B cell (primary cell): ENCODE measurements around the gene DENND2C. TPM values are rescaled to one million over a fixed set of nuclear protein-coding genes. Genes with fewer than 3 reads are reported as not detected.

Experiments used
- ATAC-seq: fragments of 200-7000 bp; cut with Tn5 transposase; one replicate; pipeline ENCODE4 v1.10.0; 2021; ENCODE audit warnings: low read depth, mild to moderate bottlenecking, moderate number of reproducible peaks, moderate library complexity
- CTCF ChIA-PET: fragments of 350-600 bp; sonication (Branson Sonifier 250); formaldehyde crosslinking; loops from one replicate; lab custom pipeline; 2021; ENCODE audit warnings: antibody characterized with exemption, inconsistent platforms; lab: Charles Lee
- POLR2A ChIA-PET: fragments of 350-600 bp; sonication (Branson Sonifier 250); formaldehyde crosslinking; loops from one replicate; lab custom pipeline; 2021; ENCODE audit warnings: antibody characterized with exemption; lab: Charles Lee
- DNase-seq: peaks from one replicate; pipeline ENCODE4 v3.0.0; 2013
- H2AFZ ChIP-seq: 2 replicates; pipeline ENCODE4 v1.6.1; 2012; ENCODE audit warnings: mild to moderate bottlenecking, low read depth, low read length; ENCODE audit not compliant: insufficient read depth, poor library complexity, severe bottlenecking
- H3K27ac ChIP-seq, 2 donors: 1 replicate in 1 of 2; 2 replicates in 1 of 2; pipeline ENCODE4 v1.5.1; 2012 to 2013; ENCODE audit warnings: low read length in 2 of 2, mild to moderate bottlenecking in 2 of 2, moderate library complexity in 1 of 2
- H3K27me3 ChIP-seq, 4 experiments: fragments of 200-600 bp in 1 of 4; sonication (generic) in 1 of 4; replicated peaks in 1 of 4; 1 replicate in 2 of 4; 2 replicates in 2 of 4; pipeline versions ENCODE4 v1.6.1 to v1.7.0; 2013 to 2016; ENCODE audit warnings: low read length in 3 of 4, mild to moderate bottlenecking in 2 of 4, mixed read lengths in 1 of 4, moderate library complexity in 1 of 4; ENCODE audit not compliant: insufficient read depth in 4 of 4, control insufficient read depth in 3 of 4; ENCODE audit errors: control extremely low read depth in 1 of 4
- H3K36me3 ChIP-seq, 2 experiments: replicated peaks in 1 of 2; 1 replicate in 1 of 2; 2 replicates in 1 of 2; pipeline versions ENCODE4 v1.6.1 to v1.7.1; 2013; ENCODE audit warnings: low read length in 1 of 2; ENCODE audit not compliant: insufficient read depth in 2 of 2, control insufficient read depth in 1 of 2; ENCODE audit errors: control extremely low read depth in 1 of 2, extremely low read depth in 1 of 2
- H3K4me1 ChIP-seq, 2 donors: fragments of 200-600 bp in 1 of 2; sonication (generic) in 1 of 2; 1 replicate in 1 of 2; 2 replicates in 1 of 2; pipeline versions ENCODE4 v1.5.1 to v1.6.1; 2013 to 2017; ENCODE audit warnings: low read length in 2 of 2; ENCODE audit not compliant: control insufficient read depth in 2 of 2, insufficient read depth in 2 of 2
- H3K4me2 ChIP-seq: replicated peaks from 2 replicates; pipeline ENCODE3; 2012; ENCODE audit warnings: mild to moderate bottlenecking, low read depth, low read length; ENCODE audit not compliant: poor library complexity, severe bottlenecking
- H3K4me3 ChIP-seq, 5 experiments: fragments of 200-600 bp in 1 of 5; sonication (generic) in 1 of 5; 1 replicate in 3 of 5; 2 replicates in 2 of 5; pipeline versions ENCODE4 v1.5.1 to v1.7.0; 2011 to 2016; ENCODE audit warnings: low read length in 4 of 5, mild to moderate bottlenecking in 4 of 5, low read depth in 2 of 5, control low read depth in 1 of 5, moderate library complexity in 1 of 5; ENCODE audit not compliant: insufficient read depth in 1 of 5; ENCODE audit errors: control extremely low read depth in 1 of 5, extremely low read depth in 1 of 5
- H3K79me2 ChIP-seq: fragments of 200-600 bp; sonication (generic); one replicate; pipeline ENCODE4 v1.6.0; 2016; ENCODE audit warnings: low read length; ENCODE audit not compliant: control insufficient read depth, insufficient read depth
- H3K9ac ChIP-seq: fragments of 200-600 bp; sonication (generic); 2 replicates; pipeline ENCODE4 v1.6.1; 2017; ENCODE audit warnings: mild to moderate bottlenecking, low read length, moderate library complexity
- H3K9me3 ChIP-seq, 3 donors: one replicate each; pipeline versions ENCODE4 v1.6.1 to v1.7.1; 2013; ENCODE audit warnings: low read length in 2 of 3; ENCODE audit not compliant: control insufficient read depth in 2 of 3, insufficient read depth in 1 of 3; ENCODE audit errors: control extremely low read depth in 1 of 3
- H4K20me1 ChIP-seq: 2 replicates; pipeline ENCODE4 v1.6.0; 2012; ENCODE audit warnings: mild to moderate bottlenecking, low read length; ENCODE audit not compliant: insufficient read depth, control insufficient read depth, poor library complexity, severe bottlenecking
- H3K27ac Mint-ChIP-seq: one replicate; pipeline ENCODE4 v1.8.0; 2021; ENCODE audit warnings: mixed read lengths
- H3K27me3 Mint-ChIP-seq: one replicate; pipeline ENCODE4 v1.8.0; 2021; ENCODE audit warnings: mixed read lengths
- H3K4me1 Mint-ChIP-seq: one replicate; pipeline ENCODE4 v1.8.0; 2021; ENCODE audit warnings: mixed read lengths
- H3K4me3 Mint-ChIP-seq: one replicate; pipeline ENCODE4 v1.8.0; 2021; ENCODE audit warnings: mixed read lengths
- H3K9me3 Mint-ChIP-seq: one replicate; pipeline ENCODE4 v1.8.0; 2022; ENCODE audit warnings: mixed read lengths; ENCODE audit not compliant: insufficient read depth
- CTCF ChIP-seq: fragments of 200-600 bp; IDR thresholded peaks from one replicate; pipeline ENCODE4 v1.8.0; 2022; ENCODE audit warnings: antibody characterized with exemption, mild to moderate bottlenecking
- EZH2 ChIP-seq: IDR thresholded peaks from 2 replicates; pipeline ENCODE4 v1.6.1; 2012; ENCODE audit warnings: borderline replicate concordance, low read depth, mild to moderate bottlenecking, moderate library complexity, low read length; ENCODE audit not compliant: insufficient read depth, poor library complexity, severe bottlenecking
- WGBS: methylation state at CpG from one replicate; pipeline ENCODE4 v1.1.5; 2013; ENCODE audit warnings: missing lambda C conversion rate; ENCODE audit not compliant: insufficient coverage; 5-methylcytosine and 5-hydroxymethylcytosine counted together
- intact Hi-C: fragments of 100-400 bp; cut with micrococcal nuclease; formaldehyde crosslinking; loops from one replicate; pipeline ENCODE4 v1.10.0; 2022
- polyA plus RNA-seq: library from polyadenylated mRNA; depleted of rRNA; stranded (reverse); fragments of >200 nt; gene quantifications from 2 replicates; pipeline ENCODE4 v1.2.3, GENCODE V29; 2012
- total RNA-seq, 2 donors: library from RNA; stranded (reverse); fragments of 120-200 nt in 1 of 2; gene quantifications; 1 replicate in 1 of 2; 2 replicates in 1 of 2; pipeline versions ENCODE4 v1.2.3 to v1.2.4, GENCODE V29; 2013 to 2022

The DENND2C gene
- total and polyA plus RNA-seq, 2 donors (not counting 1 experiment from before 2014, with no cell fraction given), result 0.18 to 0.76 TPM

GRCh38 chr1:114666954-114667353, 2.9 kb downstream of the DENND2C start:
- Mint-ChIP-seq H3K27me3 (peaks cover 28% of the 10 kb centered on the region), H3K9me3 (no peaks in the 10 kb centered on the region), H3K27ac (no peak overlapping the region), H3K4me3 (no peak overlapping the region), H3K4me1 (peaks cover 14% of the 10 kb centered on the region)
- Histone ChIP-seq H3K9me3 (no peaks in the 10 kb centered on the region), H3K79me2 (no peaks in the 10 kb centered on the region), H3K27ac (no peak overlapping the region), H3K4me1 (peaks cover 6 to 14% of the 10 kb centered on the region in 2 donors), H2AFZ (no peak overlapping the region), H4K20me1 (no peaks in the 10 kb centered on the region), H3K27me3 (peaks cover 0 to 2% (median 0%) of the 10 kb centered on the region in 4 experiments), H3K9ac (no peak overlapping the region), H3K4me3 (no peak overlapping the region), H3K36me3 (no peaks in the 10 kb centered on the region), H3K4me2 (no peak overlapping the region)
- CTCF ChIA-PET, result no interaction called here
- DNase-seq (no peak), ATAC-seq (no peak)
- 100% methylated on average over 2 of the region's 3 CpGs for WGBS
- POLR2A ChIA-PET, result no interaction called here
- no peak for TF ChIP-seq CTCF
- no peak for TF ChIP-seq EZH2
- intact Hi-C loops, result no loop called here

- no peaks in the 10 kb centered on the region for H3K9me3 Mint-ChIP-seq
- H3K4me1 ChIP-seq, result no peaks in the 10 kb centered on the region
- H3K27me3 ChIP-seq, result peaks cover 0 to 2% (median 0%) of the 10 kb centered on the region in 4 experiments
- H3K4me3 Mint-ChIP-seq, result no peak overlapping the region
- TF ChIP-seq CTCF, result no peak
- TF ChIP-seq EZH2, result no peak
- no peak for ATAC-seq
- no CpG with 5 or more reads among the region's 2 CpGs for WGBS
- H3K36me3 ChIP-seq, result no peaks in the 10 kb centered on the region
- H3K9ac ChIP-seq, result no peak overlapping the region
- ChIA-PET CTCF (no interaction called here), POLR2A (no interaction called here)
- H3K27ac ChIP-seq, result no peak overlapping the region
- no peak overlapping the region for H3K4me2 ChIP-seq
- no peak for DNase-seq
- H3K27ac Mint-ChIP-seq, result no peak overlapping the region
- no peaks in the 10 kb centered on the region for H3K4me1 Mint-ChIP-seq
- H2AFZ ChIP-seq, result no peak overlapping the region
- no peaks in the 10 kb centered on the region for H3K79me2 ChIP-seq
- intact Hi-C loops, result no loop called here
- no peaks in the 10 kb centered on the region for H4K20me1 ChIP-seq
- no peaks in the 10 kb centered on the region for H3K9me3 ChIP-seq
- no peak overlapping the region for H3K4me3 ChIP-seq
- peaks cover 25% of the 10 kb centered on the region for H3K27me3 Mint-ChIP-seq
Observed at GRCh38 chr1:114660238-114660637, 9.6 kb downstream of the DENND2C start.
